GM19240 (cell line): ENCODE results near the gene DICER1.
"Not testable (repeated sequence)": the region's sequence is repeated elsewhere in the genome, so short reads cannot be mapped to it uniquely, and the experiment has no call there.

Source experiments
- DNase-seq: peaks from one replicate; pipeline ENCODE4 v3.0.0; 2011; ENCODE audit warnings: low spot score; ENCODE audit not compliant: insufficient read length

DICER1 gene

DNA sequence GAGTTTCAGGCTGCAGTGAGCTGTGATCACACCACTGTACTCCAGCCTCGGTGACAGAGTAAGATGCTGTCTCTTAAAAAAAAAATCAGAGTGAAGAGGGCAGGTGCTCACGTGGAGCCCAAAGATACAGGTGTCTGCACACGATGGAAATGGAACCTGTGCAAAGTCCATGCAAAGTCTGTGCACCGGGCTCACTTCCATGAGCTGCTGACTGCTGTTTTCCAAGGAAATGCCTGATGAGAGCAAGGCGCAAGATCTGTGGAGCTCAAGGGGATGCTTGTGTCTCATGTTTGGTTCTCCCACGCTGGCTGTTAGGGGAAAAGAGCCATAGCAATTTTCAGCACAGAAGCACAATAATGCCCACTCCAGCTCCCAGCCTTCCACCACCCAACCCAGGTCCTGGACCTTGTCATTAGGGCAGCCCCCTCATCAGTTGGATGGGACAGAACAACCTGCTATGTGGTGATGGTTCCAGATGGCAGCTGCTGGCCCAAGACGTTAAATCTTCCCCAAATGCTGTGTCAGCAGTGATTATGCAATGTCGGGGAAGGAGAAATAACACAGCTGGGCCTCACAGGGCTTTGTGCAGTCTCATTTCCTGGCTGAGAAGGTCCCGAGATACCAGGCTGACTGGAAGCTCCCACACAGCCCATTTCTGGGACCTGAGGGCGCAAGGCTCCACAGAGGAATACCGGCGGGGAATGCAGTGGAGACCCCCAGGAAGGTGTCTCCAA lies 27.9 kb upstream of the DICER1 start:
- DNase-seq, result no peak

DNA sequence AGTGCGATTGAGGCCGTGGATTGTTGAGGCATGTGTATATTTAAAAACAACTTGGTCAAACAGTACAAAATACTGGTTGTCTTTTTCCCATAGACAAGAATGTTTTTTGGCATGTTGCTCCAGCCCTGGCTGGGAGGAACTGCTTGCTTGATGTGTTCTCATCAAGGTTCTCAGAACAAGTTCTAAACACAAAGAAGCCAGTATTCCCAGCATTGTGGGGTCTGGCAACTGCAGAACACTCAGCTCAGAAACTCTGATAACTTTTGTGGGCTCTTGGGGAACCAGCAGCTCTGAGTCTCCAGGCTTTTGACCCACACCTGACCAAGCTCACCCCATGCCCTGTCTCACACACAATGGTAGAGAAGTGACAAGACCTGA lies 27.1 kb upstream of the DICER1 start:
- DNase-seq, result no peak

DNA sequence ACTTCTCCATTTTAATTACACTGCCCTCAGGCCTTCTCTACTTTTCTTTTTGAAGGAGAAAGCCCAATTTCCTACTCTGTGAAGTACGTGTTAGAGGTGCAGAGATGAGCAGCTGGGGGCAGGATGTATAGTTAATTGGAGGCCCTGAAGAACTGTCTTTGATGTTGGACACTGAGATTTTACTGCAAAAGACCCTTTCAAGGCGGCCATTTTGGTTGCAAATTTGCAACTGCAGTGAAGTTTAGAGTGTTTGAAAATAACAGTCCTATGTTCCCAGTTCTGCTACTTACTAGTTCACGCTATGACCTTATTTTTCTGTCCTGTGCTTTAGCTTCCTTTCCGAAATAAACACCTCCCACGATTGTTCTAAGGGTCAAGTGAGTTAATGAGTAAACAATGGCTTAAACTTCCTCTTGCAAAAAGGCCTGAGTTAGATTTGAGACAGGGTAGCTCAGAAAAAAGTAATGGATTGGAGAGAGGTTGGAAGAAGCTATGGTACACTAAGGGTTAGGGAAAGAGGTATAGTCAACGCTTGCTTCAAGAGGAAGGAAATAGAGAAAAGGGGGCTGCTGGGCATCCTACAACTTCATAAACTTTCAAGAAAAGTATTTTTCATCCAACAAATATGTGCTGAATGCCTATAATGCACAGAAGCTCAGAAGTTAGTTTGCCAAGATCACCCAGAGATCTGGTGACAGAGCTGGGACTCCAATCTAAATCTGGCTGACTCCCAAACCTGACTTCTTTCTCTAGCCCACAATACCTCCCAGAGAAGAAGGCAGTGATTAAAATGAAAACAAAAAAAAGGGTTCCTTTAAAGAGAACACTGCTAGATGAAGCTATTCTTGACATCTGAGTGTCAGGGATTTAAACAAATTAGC lies 26.4 kb upstream of the DICER1 start:
- DNase-seq, result no peak

DNA sequence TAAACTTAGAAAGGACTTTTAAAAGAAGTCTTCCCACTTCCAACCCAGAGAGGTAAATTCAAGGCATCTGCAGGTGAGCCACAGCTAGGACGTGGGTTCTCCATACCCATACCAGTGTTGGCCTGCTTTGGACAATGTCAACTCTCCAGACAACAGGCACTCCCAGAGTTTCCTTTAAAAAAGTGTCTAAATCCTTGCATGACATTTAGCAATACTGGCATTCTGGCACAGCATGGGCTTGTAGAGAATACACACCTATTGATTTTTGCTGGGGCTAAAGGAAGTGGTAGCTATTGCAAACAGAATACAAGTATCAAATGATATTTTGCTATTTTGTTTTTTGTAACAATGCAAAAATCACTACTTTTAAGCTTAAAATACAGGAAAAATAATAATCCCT lies 25.8 kb upstream of the DICER1 start:
- DNase-seq, result no peak

DNA sequence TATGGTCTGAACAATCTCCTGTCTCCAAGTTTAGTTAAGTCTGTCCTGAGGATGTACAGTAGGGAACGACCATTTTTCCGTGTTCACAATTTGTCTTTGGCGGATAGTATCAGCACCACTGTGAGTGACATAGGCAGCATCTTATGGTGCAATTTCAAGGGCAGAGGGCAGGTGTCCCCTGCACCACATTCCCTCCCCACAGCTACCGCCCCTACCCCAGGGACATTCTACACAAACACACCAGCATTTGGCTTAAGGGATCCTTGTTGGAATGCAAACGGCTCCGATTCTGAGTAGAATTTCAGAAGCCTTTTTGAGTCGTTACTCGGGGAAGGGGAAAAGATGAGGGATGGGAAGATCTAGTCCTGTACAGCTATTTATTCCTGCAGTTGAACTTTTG lies 25.1 kb upstream of the DICER1 start:
- DNase-seq, result no peak

DNA sequence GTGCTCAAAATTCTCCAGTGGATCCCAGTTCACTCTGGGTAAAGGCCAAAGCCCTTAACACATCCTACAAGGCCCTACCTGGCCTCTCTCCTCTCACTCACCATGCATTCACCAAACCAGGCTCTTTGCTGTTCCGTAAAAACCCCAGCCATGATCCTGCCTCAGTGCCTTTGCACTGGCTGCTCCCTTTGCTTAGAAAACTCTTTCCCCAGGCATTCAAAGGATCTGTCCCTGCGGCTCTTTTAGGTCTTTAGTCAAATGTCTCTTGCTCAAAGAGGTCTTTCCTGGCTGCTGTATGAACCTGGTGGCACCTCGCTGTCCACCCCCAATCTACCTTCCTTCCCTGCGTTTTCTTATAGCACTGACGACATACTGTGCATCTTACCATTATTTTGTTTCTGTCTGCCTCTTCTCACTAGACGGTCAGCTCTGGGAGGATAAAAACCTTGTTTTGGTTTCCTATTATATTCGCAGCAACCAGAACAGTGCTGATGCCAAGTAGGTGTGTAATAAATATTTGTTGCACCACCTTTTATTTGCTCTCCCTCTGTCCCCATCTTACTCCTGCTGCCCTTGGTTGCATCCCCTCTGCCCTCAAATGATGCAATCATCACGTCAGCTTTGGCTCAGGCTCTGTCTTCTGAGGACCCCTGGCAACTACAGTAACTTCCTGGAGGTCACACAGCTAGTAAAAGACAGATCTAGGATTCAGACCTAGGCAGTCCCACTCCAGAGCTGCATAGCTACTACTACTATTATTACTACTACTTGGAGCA lies 23.8 kb upstream of the DICER1 start:
- no peak for DNase-seq

DNA sequence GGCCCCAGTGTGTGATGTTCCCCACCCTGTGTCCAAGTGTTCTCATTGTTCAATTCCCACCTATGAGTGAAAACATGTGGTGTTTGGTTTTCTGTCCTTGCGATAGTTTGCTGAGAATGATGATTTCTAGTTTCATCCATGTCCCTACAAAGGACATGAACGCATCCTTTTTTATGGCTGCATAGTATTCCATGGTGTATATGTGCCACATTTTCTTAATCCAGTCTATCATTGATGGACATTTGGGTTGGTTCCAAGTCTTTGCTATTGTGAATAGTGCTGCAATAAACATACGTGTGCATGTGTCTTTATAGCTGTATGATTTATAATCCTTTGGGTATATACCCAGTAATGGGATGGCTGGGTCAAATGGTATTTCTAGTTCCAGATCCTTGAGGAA lies 18.3 kb upstream of the DICER1 start:
- not testable (repeated sequence) for DNase-seq

DNA sequence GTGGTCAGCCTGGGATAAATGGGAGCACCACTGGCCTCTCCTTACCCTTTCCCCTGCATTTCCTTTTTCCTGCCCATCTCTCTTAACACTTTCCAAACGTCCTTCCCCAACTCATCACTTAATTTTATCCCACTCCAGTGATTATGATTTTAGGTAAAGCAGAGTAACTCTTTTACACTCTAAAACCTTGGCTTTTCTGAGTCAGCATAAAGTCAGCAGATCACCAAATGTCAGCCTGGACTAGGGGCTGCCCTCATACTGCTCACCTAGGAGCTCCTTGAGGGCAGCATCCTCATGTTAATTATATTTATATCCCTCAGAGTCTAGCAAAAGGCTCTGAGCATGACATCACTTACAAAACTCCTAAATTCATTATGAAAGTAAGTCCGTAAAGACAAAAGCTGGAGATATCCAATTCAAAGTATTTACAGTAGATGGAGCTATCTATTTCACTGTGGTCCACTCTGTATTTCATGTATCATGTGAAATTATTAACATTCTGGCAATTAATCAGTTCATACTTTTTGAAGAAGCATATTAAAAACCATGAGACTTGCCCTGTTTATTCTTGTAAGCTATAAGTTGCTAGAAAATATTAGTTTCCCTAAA lies 17.0 kb upstream of the DICER1 start:
- no peak for DNase-seq

DNA sequence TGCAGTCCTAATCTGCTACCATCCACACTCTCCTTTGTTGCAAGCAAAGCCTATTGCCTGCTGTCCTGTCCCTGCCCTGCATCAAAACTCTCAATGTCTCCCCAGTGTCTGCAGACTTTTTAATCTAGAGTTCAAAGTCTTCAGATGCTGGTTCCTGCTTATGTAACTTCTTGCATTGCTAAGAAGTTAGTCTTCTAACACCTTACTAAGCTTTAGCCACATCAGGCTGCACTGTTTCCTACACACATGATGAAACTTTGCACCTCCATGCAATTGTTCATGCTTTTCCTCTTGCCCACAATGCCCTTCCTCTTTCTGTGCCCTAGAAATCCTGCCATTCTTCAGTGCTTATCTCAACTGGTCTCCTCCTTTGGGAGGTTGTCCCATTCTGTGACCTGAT lies 16.2 kb upstream of the DICER1 start:
- no peak for DNase-seq

DNA sequence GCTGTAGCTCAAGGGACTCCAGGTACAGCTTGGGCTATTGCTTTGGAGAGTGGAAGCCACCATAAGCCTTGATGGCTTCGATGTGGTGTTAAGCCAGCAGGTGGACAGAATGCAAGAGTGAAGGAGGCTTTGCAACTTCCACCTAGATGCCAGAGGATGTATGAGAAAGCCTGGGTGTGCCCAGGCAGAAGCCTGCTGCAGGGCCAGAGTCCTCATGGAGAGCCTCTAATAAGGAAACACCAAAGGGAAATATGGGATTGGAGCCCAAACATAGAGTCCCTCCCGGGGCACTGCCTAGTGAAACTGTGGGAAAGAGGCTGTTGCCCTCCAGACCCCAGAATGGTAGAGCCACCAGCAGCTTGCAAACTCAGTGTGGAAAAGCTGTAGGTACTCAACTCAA lies 9.8 kb upstream of the DICER1 start:
- no peak for DNase-seq

DNA sequence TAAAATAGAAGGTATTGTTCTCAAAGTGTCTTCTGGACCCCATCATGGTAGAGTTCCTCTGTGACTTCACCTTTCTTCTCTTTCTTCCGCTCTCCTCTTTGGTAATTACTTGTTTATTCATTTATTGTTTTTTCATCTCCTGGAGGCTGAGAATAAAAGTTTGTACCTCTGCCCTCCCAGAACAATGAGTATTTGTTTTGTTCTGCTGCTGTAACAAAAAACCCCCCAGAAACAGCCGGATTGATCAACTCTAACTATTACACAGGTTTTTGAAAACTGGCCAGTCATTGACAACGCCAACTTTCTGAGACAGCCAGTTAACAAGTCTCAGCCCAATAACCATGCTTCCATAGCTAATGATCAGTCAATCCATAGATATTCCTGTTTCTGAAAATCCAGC lies 8.2 kb upstream of the DICER1 start:
- DNase-seq, result no peak

DNA sequence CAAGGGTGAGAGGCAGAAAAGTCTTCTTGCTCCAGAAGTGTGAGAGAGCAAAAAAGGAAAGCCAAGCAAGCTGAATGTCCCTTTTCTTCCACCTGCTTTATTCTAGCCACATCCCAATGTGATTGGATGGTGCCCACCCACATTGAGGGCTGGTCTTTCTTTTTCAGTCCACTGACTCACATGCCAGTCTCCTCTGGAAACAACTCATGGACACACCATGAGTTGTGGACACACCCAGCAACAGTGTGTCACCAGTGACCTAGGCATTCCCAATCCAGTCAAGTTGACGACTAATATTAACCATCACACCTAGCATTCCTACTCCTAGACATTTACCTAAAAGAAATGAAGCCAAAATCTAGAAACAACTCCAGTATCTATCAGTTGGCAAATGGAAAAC lies 7.2 kb upstream of the DICER1 start:
- no peak for DNase-seq

DNA sequence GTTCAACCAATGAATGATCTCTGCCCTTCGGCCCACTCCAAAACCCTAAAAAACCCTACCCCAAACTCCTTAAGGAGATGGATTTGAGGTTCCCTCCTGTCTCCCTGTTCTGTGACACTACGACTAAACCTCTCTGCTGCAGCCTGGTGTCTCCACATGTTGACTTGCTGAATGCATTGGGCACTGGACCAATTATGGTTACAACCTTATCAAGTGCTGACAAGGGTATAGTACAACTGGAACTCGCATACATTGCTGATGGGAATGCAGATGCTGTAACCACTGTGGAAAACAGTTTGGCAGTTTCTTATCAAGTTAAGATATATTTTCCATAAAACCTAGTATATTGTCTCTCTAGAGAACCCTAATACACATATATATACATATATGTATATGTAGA lies 6.3 kb upstream of the DICER1 start:
- DNase-seq, result no peak

DNA sequence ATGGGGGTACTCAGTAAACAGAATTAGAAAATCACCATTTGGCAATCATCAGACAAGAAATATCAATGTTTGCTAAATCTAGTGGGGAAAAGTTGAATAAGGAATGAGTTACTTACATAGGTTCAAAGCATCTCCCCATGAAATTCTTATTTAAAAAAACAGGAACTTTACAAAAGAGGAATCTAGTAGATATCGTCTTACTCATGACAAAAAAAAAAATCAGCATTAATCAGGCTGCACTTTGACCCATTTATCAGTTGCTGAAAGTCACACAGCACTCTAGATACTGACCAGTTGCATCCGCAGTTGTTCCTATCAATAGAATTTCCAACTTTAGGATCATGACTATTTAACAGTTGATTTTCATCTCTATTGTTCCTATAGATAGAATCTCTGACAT lies 5.8 kb upstream of the DICER1 start:
- DNase-seq, result no peak

DNA sequence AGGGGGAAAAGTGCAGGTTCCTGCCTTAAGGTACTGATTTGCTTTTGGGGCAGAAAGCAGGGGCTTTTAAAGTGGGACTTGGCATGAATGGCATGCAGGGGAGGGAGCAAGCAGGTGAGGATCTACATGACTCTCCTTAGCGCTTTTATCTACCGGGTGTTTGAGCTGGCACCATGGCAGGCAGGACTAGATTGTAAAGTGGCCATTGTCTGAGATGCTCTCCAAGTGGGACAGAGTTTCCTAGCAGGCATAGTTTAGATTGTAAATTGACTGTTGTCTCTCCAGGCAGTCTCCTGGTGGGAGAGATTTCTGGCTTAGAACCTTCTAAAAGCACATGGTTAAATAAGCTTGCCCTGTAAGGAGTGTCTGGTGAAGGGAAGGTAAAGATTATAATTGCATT lies 5.3 kb upstream of the DICER1 start:
- no peak for DNase-seq

DNA sequence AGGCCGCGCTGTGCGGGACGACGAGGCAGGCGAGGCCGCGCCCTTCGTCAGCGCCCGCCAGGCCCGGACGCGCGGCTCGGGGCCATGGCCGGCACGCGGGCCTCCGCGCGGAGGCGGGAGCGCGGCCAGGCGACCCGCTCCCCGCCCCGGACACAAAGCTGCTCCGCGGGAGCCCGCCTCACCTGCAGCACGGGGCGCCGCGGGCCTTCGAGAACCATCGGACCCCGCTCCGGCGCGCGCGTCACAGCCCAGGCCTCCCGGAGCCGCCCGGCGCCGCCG lies 342 bp downstream of the DICER1 start:
- no peak for DNase-seq

DNA sequence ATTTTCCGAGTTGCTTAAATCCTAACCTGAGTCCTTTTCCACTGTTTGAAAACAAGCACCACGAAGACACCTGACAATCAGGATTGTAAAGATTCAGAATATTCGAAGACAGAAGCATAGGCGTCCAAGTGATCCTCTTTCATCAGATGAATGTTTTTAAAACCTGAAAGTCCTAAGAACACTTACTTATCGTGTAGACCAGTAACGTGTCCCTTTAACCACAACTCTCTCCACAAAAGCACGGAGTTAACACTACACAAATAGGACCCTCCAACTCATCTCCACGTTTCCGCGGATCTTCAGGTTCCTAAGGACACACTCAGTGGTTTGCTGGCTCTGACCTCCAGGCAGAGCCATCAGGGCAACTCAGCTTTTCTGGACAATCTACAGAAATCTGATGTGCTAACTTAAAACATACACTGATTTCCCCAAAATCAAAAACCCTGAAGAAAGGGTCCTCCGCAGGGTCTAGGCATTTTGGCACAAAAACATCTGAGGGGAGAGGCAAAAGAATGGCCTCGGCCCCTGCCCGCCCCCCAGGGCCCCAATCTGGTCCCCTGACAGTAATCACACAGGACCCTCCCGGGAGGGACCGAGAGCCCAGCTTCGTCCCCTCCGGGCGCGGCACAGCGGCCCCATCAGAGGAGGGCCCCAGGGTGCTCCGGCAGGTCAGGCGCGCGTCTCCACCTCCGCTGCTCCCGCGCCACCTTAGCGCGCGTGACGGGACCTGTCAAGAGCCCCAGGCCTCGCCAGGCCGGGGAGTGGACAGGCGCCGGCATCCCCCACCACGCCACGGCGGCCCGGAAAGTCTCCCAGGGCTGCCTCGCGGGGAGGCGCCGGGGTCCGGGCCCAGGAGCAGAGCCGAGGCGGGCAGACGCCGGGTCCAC lies 925 bp downstream of the DICER1 start:
- DNase-seq, result no peak

DNA sequence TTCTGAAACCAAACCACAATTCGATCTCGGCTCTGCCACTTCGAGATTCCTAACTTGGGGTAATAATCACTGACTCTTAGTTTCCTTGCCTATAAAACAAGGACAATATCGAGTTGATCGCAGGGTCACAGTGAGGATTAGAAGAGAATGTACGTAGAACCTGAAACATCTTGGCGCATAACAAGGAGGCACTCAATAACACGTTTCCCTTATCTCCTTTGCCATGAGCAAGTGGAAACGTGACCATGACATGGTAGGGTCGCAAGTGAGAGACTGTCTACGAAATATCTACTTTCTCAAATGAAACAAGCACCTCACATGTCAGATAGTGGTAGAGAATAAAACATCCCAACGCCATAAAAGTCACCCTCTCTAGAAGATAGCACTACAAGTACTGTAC lies 2.3 kb downstream of the DICER1 start:
- no peak for DNase-seq

DNA sequence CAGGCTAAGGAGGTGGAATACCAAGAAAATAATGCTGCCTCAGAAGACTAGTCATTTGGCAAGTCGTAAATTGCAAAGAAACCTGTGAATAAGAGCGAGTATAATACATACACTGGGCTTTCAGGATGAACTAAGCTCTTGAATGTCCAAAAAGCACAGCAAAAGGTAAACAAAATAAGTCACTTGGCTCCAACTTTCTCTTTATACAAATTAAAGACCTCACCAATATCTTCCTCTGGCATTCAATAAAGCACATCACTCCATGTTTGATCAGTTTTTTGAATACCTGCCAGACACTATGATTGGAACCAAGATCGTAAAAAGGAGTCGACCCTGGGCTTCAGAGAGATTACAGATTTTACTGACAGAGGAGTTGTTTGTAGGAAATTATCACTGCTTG lies 3.5 kb downstream of the DICER1 start:
- DNase-seq, result no peak

DNA sequence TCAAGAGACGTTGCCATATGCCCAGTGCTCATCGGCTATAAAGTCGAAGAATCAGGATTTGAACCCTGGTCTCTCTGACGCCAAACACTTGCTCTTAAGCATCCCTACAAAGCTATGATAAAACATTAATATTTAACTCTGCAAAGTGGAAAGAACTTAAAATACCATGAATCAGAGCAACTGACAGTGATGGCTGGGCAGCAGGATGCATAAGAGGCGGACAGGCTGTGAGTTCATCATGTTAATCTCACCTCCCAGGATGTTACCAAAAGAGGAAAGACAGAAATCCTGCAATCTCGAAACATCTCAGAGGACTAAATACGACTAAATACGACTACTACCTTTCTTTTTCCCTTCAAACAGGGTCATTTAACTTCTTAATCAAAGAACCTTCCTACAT lies 5.8 kb downstream of the DICER1 start:
- no peak for DNase-seq

DNA sequence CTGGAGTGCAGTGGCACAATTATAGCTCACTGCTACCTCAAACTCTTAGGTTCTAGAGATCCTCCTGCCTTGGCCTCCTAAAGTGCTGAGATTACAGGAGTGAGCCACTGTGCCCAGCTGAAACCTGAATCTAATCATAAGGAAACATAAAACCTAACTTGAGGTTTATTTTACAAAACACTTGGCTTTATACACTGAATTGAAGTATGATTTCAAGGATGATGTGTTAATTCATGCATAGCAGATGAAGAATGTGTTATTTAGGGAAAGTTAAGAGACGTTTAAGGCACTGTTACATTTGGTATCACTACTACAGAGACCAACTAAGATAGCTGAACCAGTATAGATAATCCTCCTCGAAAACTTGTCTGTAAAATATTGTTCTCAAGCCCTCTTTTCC lies 6.4 kb downstream of the DICER1 start:
- no peak for DNase-seq
